CD4-positive, alpha-beta memory T cell (primary cell): ENCODE measurements around the gene SLC35B1. TPM values are rescaled to one million over a fixed set of nuclear protein-coding genes. Genes with fewer than 3 reads are reported as not detected.

Experiments
- CTCF ChIA-PET: fragments of 350-600 bp; sonication (Branson Sonifier 250); formaldehyde crosslinking; loops from one replicate; lab custom pipeline; 2021; ENCODE audit warnings: inconsistent platforms; ENCODE audit not compliant: partially characterized antibody; lab: Charles Lee
- POLR2A ChIA-PET: fragments of 350-600 bp; sonication (Branson Sonifier 250); formaldehyde crosslinking; loops from one replicate; lab custom pipeline; 2021; ENCODE audit not compliant: partially characterized antibody; lab: Charles Lee
- DNase-seq, 5 donors: peaks; one replicate each; pipeline versions ENCODE4 v3.0.0 to v3.0.0-alpha.2; 2020 to 2022; ENCODE audit warnings: mixed read lengths in 1 of 5
- H3K27ac ChIP-seq: one replicate; pipeline ENCODE4 v1.7.0; 2013; ENCODE audit warnings: low read depth, low read length
- H3K27me3 ChIP-seq: 2 replicates; pipeline ENCODE4 v1.7.0; 2013; ENCODE audit warnings: mild to moderate bottlenecking, low read length, moderate library complexity; ENCODE audit not compliant: insufficient read depth
- H3K36me3 ChIP-seq: 2 replicates; pipeline ENCODE4 v1.7.0; 2013; ENCODE audit warnings: mild to moderate bottlenecking, low read length, moderate library complexity; ENCODE audit not compliant: insufficient read depth
- H3K4me1 ChIP-seq: 2 replicates; pipeline ENCODE4 v1.7.0; 2013; ENCODE audit warnings: mild to moderate bottlenecking, low read length, moderate library complexity; ENCODE audit not compliant: insufficient read depth
- H3K4me3 ChIP-seq, 2 donors: one replicate each; pipeline ENCODE4 v1.7.0; 2013; ENCODE audit warnings: low read length in 2 of 2, mild to moderate bottlenecking in 1 of 2
- H3K9me3 ChIP-seq, 2 donors: one replicate each; pipeline ENCODE4 v1.7.0; 2013; ENCODE audit warnings: low read length in 2 of 2, control low read depth in 1 of 2; ENCODE audit not compliant: control insufficient read depth in 1 of 2
- H3K27ac Mint-ChIP-seq, 7 donors: one replicate each; pipeline ENCODE4 v1.8.0; 2020 to 2021; ENCODE audit warnings: mixed read lengths in 7 of 7, mild to moderate bottlenecking in 6 of 7, inconsistent platforms in 3 of 7, moderate library complexity in 3 of 7
- H3K27me3 Mint-ChIP-seq, 2 donors: one replicate each; pipeline ENCODE4 v1.8.0; 2020 to 2021; ENCODE audit warnings: mixed read lengths in 2 of 2
- H3K36me3 Mint-ChIP-seq, 2 donors: one replicate each; pipeline ENCODE4 v1.8.0; 2020 to 2021; ENCODE audit warnings: mixed read lengths in 2 of 2, inconsistent platforms in 1 of 2, mild to moderate bottlenecking in 1 of 2
- H3K4me1 Mint-ChIP-seq, 4 donors: one replicate each; pipeline ENCODE4 v1.8.0; 2020 to 2021; ENCODE audit warnings: mixed read lengths in 4 of 4, mild to moderate bottlenecking in 1 of 4
- H3K4me3 Mint-ChIP-seq, 8 donors: one replicate each; pipeline ENCODE4 v1.8.0; 2020 to 2021; ENCODE audit warnings: mixed read lengths in 8 of 8, mild to moderate bottlenecking in 7 of 8, moderate library complexity in 6 of 8, inconsistent platforms in 3 of 8
- H3K9me3 Mint-ChIP-seq, 8 donors: one replicate each; pipeline ENCODE4 v1.8.0; 2020 to 2021; ENCODE audit warnings: mixed read lengths in 8 of 8, mild to moderate bottlenecking in 5 of 8, inconsistent platforms in 3 of 8, moderate library complexity in 1 of 8
- intact Hi-C: fragments of 100-400 bp; cut with micrococcal nuclease; formaldehyde crosslinking; loops from one replicate; pipeline ENCODE4 v1.15.1; 2023
- polyA plus RNA-seq, 2 donors: library from polyadenylated mRNA; unstranded; fragments of 300-500 nt; fragmentation: Illumina TruSeq; gene quantifications; one replicate each; pipeline ENCODE4 v1.2.3, GENCODE V29; 2021
- total RNA-seq, 2 experiments: library from RNA; stranded (reverse); gene quantifications; one replicate each; pipeline ENCODE4 v1.2.3, GENCODE V29; 2021

SLC35B1 gene
- total and polyA plus RNA-seq, 4 experiments from 2014 or later: 30.8 to 52.1 (median 43.6) TPM

GRCh38 chr17:49738456-49739163 is 30.8 kb upstream of the SLC35B1 start:
- intact Hi-C loops: loop anchor here (1.0 kb wide), 7 partner anchors 10 to 60 kb away; partner anchors contain the start of genes FAM117A, KAT7 and SPOP
- H3K27ac ChIP-seq: peak overlapping the region; percentile 99
- Mint-ChIP-seq H3K36me3 (peaks cover 20 to 31% of the 10 kb centered on the region in 2 donors), H3K4me1 (peaks cover 69 to 88% (median 79%) of the 10 kb centered on the region in 4 donors), H3K27me3 (no peaks in the 10 kb centered on the region), H3K4me3 (peak overlapping the region; percentile 93 to 99 (median 97)), H3K27ac (peak overlapping the region; percentile 99 to 100 (median 100)), H3K9me3 (no peaks in the 10 kb centered on the region)
- POLR2A ChIA-PET: interaction anchor here (0.6 to 10.0 kb wide), 14 partner anchors 10 to 111 kb away, joined by 3 to 427 read pairs (median 7); partner anchors contain the start of genes FAM117A, KAT7, SLC35B1 and SPOP
- H3K4me3 ChIP-seq: peak overlapping the region; percentile 32 to 80
- no peaks in the 10 kb centered on the region for H3K36me3 ChIP-seq
- H3K4me1 ChIP-seq: peaks cover 91% of the 10 kb centered on the region
- CTCF ChIA-PET: interaction anchor here (0.7 to 9.1 kb wide), 9 partner anchors 9 to 113 kb away, joined by 3 to 51 read pairs (median 4); partner anchors contain the start of genes FAM117A and SLC35B1
- no peaks in the 10 kb centered on the region for H3K9me3 ChIP-seq
- no peaks in the 10 kb centered on the region for H3K27me3 ChIP-seq
- peak in 1 of 5 donors; percentile 44 for DNase-seq

DNA sequence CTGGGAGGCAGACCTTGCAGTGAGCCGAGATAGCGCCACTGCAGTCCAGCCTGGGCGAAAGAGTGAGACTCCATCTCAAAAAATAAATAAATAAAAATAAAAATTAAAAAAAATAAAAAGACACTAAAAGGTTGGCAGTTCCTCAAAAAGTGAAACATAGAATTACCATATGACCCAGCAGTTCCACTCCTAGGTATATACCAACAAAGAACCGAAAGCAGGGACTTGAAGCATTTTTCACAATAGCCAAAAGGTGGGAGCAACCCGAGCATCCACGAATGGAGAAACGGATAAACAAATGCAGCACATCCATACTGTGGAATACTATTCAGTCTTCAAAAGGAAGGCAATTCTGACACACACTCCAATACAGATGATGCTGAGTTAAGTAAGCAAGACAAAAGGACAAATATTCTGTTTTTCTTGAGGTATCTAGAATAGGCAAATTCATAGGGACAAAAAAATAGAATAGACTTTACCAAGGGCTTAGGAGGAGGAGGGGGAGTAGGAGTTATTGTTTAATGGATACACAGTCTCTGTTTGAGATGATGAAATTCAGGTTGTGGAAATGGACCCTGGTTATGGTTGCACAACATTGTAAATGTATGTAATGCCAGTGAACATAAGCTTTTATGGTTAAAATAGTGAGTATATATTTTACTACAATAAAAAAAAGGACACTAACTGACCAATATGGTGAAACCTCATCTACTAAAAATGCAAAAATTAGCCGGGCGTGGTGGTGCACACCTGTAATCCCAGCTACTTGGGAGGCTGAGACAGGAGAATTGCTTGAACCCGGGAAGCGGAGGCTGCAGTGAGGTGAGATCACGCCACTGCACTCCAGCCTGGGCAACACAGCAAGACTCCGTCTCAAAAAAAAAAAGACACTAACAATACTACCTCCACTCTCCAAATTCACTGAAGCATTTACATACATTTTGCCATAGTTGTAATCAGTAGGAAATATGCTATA is 27.0 kb upstream of the SLC35B1 start:
- peaks cover 59 to 81% (median 70%) of the 10 kb centered on the region in 4 donors for H3K4me1 Mint-ChIP-seq

GRCh38 chr17:49731435-49731831 is 23.7 kb upstream of the SLC35B1 start:
- Histone ChIP-seq H3K36me3 (peaks cover 51% of the 10 kb centered on the region), H3K4me1 (peaks cover 73% of the 10 kb centered on the region), H3K27me3 (no peaks in the 10 kb centered on the region), H3K9me3 (no peaks in the 10 kb centered on the region), H3K4me3 (no peak overlapping the region), H3K27ac (no peak overlapping the region)
- no peaks in the 10 kb centered on the region for H3K27me3 Mint-ChIP-seq
- intact Hi-C loops: no loop called here
- ChIA-PET CTCF (interaction anchor here (1.2 to 2.7 kb wide), 4 partner anchors 16 to 129 kb away, joined by 4 to 10 read pairs (median 5); partner anchors contain the start of gene SLC35B1), POLR2A (interaction anchor here (0.7 to 2.8 kb wide), 7 partner anchors 8 to 162 kb away, joined by 3 to 17 read pairs (median 4); partner anchors contain the start of genes FAM117A and SLC35B1)
- no peaks in the 10 kb centered on the region for H3K9me3 Mint-ChIP-seq
- H3K36me3 Mint-ChIP-seq: peaks cover 44 to 60% of the 10 kb centered on the region in 2 donors
- H3K27ac Mint-ChIP-seq: peak overlapping the region in 6 of 7 donors; percentile 2 to 92 (median 78)
- H3K4me3 Mint-ChIP-seq: no peak overlapping the region
- H3K4me1 Mint-ChIP-seq: peaks cover 44 to 72% (median 53%) of the 10 kb centered on the region in 4 donors
- DNase-seq: no peak

More for the DNA sequence above, 27.0 kb upstream of the SLC35B1 start:
- H3K9me3 Mint-ChIP-seq: no peaks in the 10 kb centered on the region
- Histone ChIP-seq H3K36me3 (peaks cover 25% of the 10 kb centered on the region), H3K9me3 (no peaks in the 10 kb centered on the region), H3K27me3 (no peaks in the 10 kb centered on the region), H3K4me1 (peaks cover 84% of the 10 kb centered on the region), H3K4me3 (no peak overlapping the region), H3K27ac (peak overlapping the region; percentile 99)
- ChIA-PET POLR2A (interaction anchor here (0.7 to 1.6 kb wide), 5 partner anchors 14 to 53 kb away, joined by 3 to 5 read pairs (median 3); partner anchors contain the start of genes FAM117A, KAT7 and SLC35B1), CTCF (no interaction called here)
- H3K36me3 Mint-ChIP-seq: peaks cover 35 to 45% of the 10 kb centered on the region in 2 donors
- peak overlapping the region in 1 of 8 donors; percentile 24 for H3K4me3 Mint-ChIP-seq
- DNase-seq: no peak
- H3K27me3 Mint-ChIP-seq: no peaks in the 10 kb centered on the region
- intact Hi-C loops: no loop called here
- peak overlapping the region; percentile 86 to 100 (median 100) for H3K27ac Mint-ChIP-seq

DNA sequence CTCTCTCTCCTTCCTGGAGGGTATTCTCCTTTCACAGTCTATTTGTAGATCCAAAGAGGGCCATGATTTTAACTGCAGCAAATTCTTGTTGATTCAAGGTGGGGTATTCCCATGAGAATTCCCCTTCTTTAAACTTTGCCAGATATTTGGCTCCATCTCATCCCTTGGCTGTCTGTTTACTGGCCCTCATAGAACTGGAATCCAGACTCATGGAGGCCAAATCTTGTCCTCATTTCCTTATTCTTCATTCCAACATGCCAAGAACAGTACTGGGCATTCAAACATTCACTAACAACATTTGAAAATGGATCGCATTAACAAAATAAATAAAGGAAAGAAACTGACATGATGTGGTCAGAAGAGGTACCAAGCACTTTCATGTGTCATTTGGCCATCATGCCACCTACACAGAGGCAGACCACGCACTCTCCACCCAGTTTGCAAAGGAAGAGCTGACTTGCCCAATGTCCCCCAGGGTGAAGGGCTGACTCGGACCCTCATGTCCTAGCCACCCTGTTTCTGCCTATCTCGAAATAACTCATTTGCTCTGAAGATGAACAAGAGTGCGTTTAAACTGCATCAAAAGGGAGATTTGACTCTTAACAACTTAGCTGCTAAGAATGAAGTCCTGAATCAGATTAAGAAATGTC is 23.1 kb upstream of the SLC35B1 start:
- no peak overlapping the region for H3K4me3 Mint-ChIP-seq
- Histone ChIP-seq H3K9me3 (no peaks in the 10 kb centered on the region), H3K36me3 (peaks cover 54% of the 10 kb centered on the region), H3K4me1 (peaks cover 68% of the 10 kb centered on the region), H3K4me3 (no peak overlapping the region), H3K27me3 (no peaks in the 10 kb centered on the region), H3K27ac (no peak overlapping the region)
- H3K27me3 Mint-ChIP-seq: no peaks in the 10 kb centered on the region
- no peak for DNase-seq
- H3K36me3 Mint-ChIP-seq: peaks cover 43 to 62% of the 10 kb centered on the region in 2 donors
- peaks cover 42 to 68% (median 50%) of the 10 kb centered on the region in 4 donors for H3K4me1 Mint-ChIP-seq
- intact Hi-C loops: no loop called here
- peak overlapping the region; percentile 2 to 92 (median 75) for H3K27ac Mint-ChIP-seq
- ChIA-PET POLR2A (interaction anchor here (0.7 to 4.8 kb wide), 6 partner anchors 8 to 161 kb away, joined by 3 to 38 read pairs (median 6); partner anchors contain the start of genes FAM117A and SLC35B1), CTCF (interaction anchor here (1.2 to 2.7 kb wide), 4 partner anchors 15 to 129 kb away, joined by 4 to 10 read pairs (median 5); partner anchors contain the start of gene SLC35B1)
- H3K9me3 Mint-ChIP-seq: no peaks in the 10 kb centered on the region

GRCh38 chr17:49730078-49730784 is 22.5 kb upstream of the SLC35B1 start:
- H3K27me3 Mint-ChIP-seq: no peaks in the 10 kb centered on the region
- H3K9me3 Mint-ChIP-seq: peaks cover 0 to 2% (median 0%) of the 10 kb centered on the region in 8 donors
- CTCF ChIA-PET: interaction anchor here (1.1 to 2.7 kb wide), 3 partner anchors 16 to 21 kb away, joined by 4 to 10 read pairs (median 10); partner anchors contain the start of gene SLC35B1
- intact Hi-C loops: no loop called here
- peaks cover 41 to 68% (median 49%) of the 10 kb centered on the region in 4 donors for H3K4me1 Mint-ChIP-seq
- Histone ChIP-seq H3K27me3 (no peaks in the 10 kb centered on the region), H3K36me3 (peaks cover 59% of the 10 kb centered on the region), H3K9me3 (no peaks in the 10 kb centered on the region), H3K27ac (no peak overlapping the region), H3K4me3 (no peak overlapping the region), H3K4me1 (peaks cover 61% of the 10 kb centered on the region)
- DNase-seq: no peak
- POLR2A ChIA-PET: interaction anchor here (0.8 to 4.8 kb wide), 5 partner anchors 9 to 68 kb away, joined by 3 to 38 read pairs (median 7); partner anchors contain the start of genes FAM117A and SLC35B1
- H3K4me3 Mint-ChIP-seq: no peak overlapping the region
- H3K27ac Mint-ChIP-seq: peak overlapping the region; percentile 54 to 84 (median 59)
- H3K36me3 Mint-ChIP-seq: peaks cover 49 to 69% of the 10 kb centered on the region in 2 donors
